Fibroblast of skin of right biceps (primary cell): ENCODE results near the gene XPR1.

ENCODE experiments used
- DNase-seq: peaks from one replicate; pipeline ENCODE4 v3.0.0-alpha.2; 2013

XPR1 gene

DNA sequence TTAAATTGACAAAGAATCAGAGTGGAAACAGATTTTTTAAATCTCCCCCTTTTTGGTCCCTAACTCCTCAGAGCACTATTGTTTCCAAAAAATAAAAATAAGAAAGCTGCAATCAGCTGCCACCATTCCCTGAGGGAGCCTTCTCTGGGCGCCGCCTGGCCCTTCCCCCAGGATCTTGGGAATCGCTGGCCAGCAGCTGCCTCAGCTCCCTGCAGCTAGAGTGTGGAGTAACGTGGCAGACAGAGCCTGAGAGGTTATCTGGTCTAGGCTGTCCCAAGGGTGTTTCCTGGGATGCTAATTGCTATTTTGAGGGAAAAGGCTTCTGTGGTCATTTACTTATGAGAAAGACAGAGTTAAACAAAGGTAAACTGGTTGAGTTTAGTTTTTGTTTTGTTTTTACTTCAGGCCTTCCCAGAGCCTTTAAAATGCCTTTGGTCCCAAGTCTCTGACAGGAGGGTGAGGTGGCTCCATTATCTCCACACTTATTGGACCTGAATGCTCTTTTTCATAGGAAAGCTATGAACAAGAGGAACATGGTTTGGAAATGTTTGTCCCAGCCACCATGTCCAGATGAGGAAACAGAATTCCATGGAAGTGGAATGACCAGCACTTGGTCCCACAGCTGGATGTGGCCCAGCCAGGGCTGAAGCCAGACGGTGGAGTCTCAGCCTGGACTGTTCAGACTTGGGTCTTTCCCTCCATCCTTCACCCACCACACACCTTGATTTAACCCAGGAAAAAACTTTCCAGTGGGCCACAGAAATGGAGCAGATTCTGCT is 266.8 kb downstream of the XPR1 start:
- DNase-seq: peak; percentile 31

DNA sequence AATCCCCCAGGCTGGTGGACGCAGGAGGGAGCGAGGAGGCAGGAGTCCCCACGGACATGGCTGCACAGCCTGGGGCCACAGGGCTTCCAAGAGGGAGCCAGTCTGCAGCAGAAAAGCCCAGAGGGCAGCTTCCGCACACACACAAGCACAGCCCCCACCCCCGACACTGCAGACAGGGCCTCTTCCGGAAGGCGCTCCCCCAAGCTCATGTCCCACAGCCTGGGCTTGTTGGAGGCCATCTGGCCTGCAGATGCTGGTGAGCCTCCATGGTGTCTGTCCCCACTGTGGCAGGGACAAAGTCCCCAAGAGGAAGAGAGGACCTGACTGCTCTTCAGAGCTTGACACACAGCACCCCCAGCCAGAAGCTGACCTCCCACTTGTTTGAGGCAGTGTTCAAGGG is 267.4 kb downstream of the XPR1 start:
- DNase-seq: peak; percentile 31

DNA sequence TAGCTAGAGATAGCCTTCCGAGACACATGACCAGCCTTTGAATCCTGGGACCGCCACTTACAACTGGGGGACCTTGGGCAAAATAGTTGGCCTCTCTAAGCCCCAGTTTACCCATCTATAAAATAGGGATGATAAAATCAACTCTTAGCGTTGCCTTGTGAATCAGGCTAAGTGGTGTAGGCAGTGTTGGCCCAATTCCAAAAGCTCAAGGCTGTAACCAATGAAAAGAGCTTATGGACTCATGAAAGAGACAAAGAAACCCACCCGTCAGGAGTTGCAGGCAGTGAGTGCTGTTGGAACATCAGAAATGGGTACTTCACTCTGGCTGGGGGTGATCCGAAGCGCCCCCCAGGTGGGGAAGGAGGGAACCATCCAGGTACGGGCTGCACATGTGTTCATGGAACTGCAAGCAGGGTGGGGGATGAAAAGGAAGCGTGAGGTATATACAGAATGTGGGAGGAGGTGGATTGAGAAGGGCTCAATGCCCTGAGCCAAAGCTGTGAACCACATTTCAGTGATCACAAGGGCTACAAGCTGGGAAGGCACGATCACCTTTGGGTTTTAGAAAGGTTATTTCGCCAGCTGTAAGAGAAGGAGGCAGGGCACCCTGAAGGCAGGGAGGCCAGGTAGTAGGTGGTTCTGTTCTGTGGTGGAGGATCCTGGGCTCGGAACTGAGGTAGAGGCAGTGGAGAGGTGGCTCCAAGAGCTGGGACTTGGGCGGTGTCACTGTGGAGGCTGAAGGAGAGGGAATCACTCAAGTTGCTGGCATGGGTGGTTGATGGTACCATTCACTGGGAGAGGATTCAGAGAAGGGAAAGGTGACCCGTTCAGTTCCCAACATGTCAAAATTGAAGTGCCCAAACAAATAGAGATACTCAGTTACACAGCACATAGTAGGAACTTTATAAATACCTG is 269.5 kb downstream of the XPR1 start:
- no peak for DNase-seq

DNA sequence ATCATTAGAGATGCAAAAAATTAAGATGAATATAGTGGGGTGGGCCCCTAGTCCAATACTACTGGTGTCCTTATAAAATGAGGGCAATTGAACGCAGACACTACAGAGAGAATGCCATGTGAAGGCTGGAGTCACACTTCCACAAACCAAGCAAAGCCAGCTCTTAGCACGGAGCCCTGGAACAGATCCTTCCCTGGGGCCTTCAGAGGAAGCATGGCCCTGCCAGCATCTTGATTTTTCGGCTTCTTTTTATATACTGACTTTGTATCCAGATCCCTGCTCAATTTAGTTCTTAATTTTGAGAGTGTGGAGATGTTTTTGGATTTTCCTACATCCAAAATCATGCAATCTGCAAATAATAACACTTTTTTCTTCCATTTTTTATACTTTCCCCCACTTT is 270.7 kb downstream of the XPR1 start:
- no peak for DNase-seq

DNA sequence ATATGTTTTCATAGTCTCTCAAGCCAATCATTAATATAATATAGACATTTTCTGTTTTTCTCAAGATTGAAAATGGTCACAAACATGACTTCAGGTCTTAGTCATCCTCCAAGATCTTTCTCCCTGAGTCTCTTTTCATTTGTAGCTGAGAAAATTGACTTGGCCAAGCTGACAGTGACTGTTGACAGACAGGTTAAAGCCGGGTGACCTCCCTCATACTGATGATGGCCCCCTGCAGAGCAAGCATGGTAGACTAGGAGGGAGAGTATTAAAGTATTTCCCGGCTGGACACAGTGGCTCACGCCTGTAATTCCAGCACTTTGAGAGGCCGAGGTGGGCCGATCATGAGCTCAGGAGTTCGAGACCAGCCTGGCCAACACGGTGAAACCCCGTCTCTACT is 274.1 kb downstream of the XPR1 start:
- no peak for DNase-seq

DNA sequence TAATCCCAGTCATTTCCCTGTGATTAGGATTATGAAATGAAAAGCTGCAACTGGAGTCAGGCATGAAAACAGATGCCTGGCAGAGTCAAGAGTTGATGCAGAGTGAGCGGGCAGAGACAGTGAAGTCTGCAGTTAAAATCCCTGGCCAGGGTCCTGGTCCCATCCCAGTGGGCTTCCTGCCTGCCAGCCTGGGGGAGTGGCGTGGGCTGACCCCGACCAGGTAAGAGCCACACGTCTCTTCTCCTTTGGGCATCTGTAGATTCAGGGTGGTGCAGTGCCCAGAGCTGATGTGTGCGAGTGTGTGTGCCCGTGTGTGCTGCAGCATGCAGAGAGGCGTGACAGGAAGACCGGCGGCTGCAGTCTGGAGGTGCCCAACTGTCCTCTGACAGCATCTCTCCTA is 274.7 kb downstream of the XPR1 start:
- no peak for DNase-seq

DNA sequence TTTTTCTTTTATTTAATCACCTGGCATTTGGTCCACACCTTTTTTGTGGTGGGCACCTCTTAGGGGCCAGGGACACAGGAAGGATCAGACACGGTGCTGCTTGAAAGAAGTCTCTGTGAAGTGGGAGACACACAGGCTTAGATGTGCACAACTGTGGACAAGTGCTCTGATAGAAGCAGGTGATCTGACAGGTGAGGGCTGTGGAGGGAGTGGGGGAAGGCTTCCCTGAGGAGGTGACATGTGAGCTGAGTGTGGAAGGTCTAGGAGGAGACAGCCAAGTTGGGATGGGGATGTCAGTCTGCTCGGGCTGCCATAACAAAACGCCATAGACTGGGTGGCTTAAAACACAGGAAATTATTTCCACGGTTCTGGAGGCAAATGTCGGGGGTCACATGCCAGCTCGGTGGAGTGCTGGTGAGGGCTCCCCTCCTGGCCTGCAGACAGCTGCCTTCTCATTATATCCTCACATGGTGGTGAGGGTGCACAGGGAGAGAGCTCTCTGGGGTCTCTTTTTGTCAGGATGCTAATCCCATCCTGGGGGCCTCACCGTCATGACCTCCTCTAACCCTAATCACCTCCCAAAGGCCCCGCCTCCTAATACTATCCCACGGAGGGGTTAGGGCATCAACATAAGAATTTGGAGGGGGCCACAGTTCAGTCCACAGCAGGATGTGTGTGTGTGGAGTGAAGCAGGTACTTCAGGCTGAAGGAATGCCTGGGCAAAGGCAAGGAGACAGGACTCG is 275.7 kb downstream of the XPR1 start:
- DNase-seq: no peak

DNA sequence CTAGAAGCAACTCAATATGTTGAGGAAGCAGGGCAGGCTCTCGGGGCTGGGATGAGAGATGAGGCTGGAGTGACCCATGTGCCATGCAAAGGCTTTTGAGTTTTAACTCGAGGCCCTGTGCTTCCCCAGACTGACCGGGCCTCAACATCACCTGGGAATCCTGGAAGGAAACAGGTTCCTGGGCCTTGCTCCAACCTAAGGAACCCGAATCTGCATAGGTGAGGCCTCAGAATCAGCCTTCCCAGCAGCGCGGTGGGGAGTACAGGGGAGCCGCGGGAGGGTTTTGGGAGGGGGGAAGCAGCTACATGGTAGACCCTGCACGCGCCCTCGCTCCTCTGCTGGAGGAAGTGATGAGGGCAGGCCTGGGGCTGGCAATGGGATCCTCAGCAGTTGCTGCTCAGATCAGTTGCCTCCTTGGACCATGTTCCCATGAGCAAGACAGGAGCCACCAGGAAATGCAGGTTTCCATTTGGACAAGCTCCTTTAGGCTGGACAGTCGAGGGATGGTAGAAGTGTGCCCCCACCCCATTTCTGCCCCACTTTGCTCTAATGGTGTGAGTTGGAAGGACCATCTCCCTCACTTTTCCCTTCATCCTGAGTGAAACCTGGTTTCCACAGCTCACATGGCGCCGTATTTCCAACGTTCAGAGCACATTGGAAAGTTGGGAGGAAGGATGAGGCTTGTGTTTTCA is 276.4 kb downstream of the XPR1 start:
- DNase-seq: no peak

DNA sequence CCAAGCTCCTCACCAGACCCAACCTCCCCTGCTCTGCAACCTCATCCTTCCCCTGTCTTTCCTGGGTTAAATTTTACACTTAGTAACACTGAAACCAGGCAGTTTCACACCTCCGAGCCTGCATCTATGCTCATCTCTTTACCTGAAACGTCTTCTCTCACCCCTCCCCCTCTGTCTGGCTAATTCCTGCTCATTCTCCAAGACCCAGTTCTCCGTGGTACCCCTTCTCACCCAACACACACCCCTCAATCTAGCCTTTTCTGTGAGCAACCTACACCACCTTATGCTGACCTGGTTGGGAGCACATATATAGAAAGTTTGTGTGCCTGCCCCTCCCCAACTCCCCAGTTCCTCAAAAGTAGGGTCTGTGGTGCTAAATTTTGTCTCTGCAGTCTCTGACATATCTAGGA is 277.2 kb downstream of the XPR1 start:
- no peak for DNase-seq

DNA sequence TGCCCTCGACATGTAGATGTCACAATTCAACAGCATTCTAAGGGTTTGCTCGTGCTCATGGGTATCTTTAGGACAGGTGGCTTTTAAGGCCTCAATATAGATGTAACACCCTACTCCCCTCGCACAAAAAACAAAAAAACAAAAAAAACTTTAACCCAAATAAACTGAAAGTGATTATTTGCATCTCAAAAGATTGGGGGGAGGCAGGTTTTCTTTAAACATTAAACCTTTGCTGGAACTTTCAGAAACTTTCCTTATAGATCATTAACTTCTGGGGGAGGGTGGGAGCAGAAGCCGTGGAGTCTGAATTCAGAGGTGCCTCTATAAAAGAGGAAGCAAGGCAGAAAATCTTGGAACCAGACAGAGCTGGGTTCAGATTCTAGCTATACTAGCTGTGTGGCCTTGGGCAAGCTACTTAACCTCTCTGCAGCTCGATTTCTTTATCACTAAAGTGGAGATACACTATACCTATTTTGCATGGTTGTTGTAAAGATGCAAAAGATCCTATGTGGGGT is 277.7 kb downstream of the XPR1 start:
- no peak for DNase-seq

DNA sequence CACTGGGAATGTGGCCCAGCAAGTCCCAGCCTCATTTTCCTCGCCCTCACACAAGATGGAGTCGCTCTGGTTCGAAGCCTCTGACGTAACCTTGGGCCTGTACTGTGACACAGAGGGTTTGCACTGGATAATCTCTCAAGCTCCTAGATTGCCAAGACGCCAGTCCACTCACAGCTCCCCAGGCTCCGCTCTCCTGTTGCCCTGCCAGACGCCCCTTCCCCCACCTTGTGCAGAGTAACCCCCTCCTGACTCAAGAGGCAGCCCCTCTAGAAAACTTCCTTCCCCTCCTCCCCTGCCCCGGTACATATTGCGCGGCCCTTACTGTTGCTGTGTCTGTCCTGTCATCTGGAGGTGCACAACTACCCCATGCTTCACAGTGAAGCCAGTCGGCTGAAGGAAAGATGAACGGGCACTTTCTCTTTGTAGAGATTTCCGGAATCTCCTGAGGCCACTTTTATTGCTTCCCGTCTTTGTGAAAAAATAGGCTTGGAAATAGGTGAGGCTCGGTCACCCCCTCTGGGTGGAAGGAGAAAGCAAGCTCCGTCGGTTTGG is 279.9 kb downstream of the XPR1 start:
- peak; percentile 63 for DNase-seq

DNA sequence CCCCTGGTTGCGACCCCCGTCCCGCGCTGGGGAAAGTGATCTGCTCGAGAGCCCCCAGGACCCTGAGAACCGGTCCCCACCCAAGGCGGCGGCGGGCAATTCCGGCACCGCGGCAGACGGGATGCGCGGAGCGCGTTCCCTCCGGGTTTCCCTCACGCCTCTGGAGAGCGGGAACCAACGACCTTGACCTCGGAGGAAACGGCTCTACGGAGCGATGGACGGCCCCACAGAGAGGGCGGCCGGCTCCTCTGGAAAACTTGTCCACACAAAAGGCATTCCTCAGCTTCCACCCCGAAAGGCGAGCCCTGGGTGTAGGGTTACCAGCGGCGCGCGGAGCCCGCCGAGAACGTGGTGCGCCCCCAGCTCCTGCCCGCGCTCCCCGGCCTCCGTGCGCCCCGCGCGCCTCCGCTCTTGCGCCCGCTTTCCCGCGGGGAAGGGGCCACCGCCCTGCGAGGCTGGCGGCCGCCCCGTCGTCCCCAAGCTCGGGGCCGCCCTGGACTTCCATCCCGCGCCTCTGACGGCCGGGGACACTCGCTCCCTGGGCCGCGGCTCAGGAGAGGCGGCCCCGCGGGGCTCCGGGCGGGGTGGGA is 280.5 kb downstream of the XPR1 start:
- peak; percentile 59 for DNase-seq

DNA sequence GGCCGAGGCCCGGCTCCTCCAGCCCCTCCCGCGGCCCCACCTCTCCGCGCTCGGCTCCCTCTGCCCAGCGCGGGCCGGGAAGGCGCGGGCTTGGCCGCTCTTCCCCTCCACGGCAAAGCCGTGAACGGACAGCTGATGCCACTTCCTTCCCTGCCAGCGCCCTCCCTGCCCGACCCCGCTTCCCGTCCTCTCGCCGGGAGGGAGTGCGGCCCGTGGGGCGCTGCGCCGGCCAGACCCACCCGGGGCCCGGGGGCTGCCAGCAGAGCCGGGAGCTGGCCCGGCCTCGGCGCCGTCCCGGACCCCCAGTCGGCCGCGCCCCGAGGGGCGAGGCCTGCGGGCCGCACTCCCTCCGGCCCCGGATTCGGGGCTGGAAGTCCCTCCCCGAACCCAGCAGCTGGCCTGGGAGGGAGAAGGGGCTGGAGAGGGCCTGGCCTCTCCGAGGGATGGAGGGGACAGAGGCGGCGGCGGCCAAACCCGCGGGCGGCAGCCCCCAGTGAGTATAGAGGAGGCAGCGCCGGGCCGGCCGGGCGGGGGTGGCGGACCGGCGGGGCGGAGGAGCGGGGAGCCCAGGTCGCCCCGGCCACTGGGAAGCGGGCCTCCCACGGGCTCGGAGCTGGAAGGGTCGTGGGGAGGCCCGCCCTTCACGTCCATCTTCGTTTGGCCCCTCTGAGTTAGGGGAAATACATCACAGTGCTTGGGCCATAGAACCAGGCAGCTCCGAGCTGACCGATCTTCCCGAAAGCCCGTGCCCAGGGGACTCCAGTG is 281.2 kb downstream of the XPR1 start, which contains the start of gene KIAA1614:
TSS of gene KIAA1614 (plus strand) at position 97 of the 765 bp plus-strand sequence. CDS start at position 444, 347 bp downstream.
- DNase-seq: peak; percentile 65

DNA sequence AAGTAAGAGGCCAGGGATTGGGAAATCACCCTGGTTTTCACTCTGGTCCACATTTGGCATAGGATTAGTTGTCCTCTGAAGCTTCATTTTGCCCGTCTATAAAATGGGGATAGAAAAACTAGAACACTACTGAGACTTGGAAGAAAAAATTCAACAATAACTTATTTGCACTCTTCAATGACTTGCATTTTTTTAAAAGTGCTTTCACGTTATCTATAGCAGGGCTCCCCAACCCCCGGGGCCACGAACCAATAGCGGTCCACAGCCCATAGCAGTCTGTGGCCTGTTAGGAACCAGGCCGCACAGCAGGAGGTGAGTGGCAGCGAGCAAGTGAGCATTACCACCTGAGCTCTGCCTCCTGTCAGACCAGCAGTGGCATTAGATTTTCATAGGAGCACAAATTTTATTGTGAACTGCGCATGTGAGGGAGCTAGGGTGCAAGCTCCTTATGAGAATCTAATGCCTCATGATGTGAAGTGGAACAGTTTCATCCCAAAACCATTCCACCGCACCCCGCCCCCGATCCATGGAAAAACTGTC is 283.7 kb downstream of the XPR1 start:
- DNase-seq: no peak

DNA sequence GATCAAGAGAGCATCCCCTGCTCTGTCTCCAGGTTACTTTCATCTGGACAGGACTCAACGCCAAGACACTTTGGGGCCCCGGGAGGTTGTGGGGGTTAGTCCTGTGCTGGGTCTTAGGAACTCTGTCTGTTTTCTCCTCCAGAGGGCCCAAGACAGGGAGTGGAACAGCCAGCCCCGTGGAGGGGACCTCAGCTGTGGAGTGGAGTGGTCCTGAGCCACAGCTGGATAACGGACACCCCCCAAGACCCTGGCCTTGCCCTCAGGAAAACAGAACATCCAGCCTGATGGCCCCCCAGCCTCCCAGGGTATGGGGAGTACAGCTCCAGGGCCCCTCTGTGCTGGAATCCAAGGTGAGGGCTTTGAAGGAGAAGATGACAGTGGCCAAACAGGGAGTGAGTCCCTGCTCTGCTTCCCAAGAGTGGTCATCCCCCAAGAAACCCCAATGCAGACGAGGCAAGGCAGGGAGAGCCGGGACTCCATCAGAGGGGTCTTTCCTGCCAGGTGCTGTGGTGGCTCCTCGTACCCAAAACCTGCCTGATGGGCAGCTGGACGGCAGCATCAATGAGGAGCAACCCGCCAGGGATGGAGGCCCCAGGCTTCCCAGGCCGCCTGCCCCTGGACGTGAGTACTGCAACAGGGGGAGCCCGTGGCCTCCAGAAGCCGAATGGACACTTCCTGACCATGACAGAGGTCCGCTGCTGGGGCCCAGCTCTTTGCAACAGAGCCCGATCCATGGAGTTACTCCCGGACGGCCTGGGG is 284.4 kb downstream of the XPR1 start:
- no peak for DNase-seq

DNA sequence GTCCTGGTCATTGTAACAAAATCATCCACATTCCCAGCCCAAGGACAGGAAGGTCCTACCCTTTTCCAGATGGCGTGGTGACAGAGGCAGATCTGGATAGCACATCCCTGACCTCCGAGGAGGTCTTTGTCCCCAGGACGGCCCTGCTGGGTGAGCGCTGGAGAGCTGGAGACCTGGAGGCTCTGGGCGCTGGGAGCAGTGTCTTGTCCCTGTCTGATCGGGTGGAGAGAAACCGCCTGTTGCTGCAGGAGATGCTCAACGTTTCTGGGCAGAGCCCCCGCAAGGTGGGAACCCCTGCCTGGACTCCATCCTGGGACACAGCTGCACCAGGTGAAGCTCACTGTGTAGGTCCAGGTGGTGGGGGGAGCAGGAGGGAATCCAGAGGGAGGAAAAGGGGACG is 284.9 kb downstream of the XPR1 start:
- DNase-seq: no peak

DNA sequence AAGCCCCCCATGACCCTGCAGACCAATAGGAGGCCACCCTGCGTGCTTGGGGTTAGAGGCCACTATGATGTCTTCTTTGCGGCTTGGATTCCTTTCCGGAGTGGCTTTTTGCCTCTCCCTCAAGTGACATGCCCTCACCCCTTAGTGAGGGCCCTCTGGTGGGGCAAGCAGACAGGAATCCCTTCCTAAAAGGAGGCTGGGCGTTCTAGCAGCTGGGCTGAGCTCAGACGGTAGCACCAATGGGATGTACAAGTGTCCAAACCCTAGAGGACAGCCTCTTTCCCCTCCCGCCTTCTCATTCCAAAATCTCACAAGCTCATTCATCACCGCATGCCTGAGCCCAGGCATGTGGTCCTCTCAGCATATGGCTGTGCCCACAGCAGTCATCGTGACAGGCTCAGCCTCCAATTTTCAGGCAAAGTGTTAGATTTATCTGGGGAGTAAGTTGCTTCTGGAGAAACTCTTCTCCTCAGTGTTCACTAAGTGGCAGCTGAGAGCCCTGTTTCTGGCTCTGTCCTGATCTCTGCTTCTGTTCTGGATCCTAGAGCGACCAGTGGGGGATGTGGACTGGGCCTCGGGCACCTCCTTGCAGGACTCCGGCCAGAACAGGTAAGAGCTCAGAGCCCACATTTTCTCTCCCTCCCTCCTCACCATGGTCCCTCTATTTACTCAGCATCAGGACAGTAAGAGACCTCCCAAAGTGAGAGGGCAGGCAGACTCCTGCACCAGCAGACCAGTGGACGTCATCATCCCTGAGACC is 285.7 kb downstream of the XPR1 start:
- peak; percentile 60 for DNase-seq

DNA sequence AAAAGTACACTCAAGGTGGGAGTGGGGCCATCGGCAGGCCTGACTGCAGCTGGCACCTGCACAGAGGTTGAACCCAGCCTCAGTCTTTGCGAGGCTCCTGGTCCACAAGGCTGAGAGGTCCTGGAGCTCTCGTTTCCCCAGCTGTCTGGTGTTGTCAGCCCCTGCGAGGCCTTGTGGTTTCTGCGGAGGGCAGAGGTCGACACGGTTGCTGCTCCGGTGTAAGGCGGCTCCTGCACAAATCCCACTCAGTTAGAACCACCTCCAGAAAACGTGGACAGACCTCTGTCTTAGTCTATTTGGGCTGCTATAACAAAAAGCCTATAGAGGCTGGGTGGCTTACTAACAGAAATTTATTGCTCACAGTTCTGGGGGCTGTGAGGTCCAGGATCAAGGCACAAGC is 286.7 kb downstream of the XPR1 start:
- no peak for DNase-seq

DNA sequence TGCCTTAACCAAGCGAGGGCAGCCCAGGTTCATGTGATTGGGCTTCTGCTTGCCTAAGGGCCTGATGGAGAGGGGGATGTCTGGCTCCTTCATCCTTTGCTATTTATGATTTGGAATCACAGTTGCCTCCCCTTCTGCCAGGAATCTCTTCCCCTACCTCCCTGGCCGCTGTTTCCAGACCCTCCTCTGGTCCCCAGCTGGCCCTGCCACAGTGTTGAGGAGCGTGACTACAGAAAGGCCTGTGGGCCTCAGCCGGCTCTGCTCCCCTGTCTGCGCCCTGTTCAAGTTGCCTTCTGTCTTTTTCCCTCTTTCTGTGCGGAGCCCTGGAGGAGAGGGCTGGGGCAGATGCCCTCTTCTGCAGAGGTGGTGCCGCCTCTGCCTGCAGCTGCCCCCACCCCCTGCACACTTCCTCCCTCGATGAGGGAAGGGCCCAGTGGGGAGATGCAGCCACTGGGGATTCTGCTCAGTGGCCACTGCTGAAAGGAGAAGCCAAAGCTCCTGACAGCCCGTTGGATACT is 287.4 kb downstream of the XPR1 start:
- DNase-seq: no peak
